ENCODE measurements around the gene BICDL1. TPM values are rescaled to one million over a fixed set of nuclear protein-coding genes. Genes with fewer than 3 reads are reported as not detected.

BICDL1 gene
- total and polyA plus RNA-seq, 2 donors from 2014 or later, result 60.5 to 101 TPM

GRCh38 chr12:120076651-120077050, 87.6 kb downstream of the BICDL1 start:
- H3K9me3 ChIP-seq (ENCODE audit: control insufficient read depth in 2 of 3, insufficient read depth in 1 of 3, low read length in 3 of 3), result no peaks in the 10 kb centered on the region
- peaks cover 0 to 34% (median 13%) of the 10 kb centered on the region in 3 donors for H3K36me3 ChIP-seq (ENCODE audit: control insufficient read depth in 2 of 3, insufficient read depth in 3 of 3, low read length in 3 of 3)
- H3K27ac ChIP-seq (ENCODE audit: low read depth in 2 of 2, low read length in 2 of 2), result no peak overlapping the region
- intact Hi-C loops (cut with DNase I), result no loop called here
- no peak overlapping the region for H3K4me3 ChIP-seq (ENCODE audit: low read length in 3 of 3)
- no peak for TF ChIP-seq CTCF (IDR thresholded peaks at IDR 0.05; ENCODE audit: borderline replicate concordance, extremely low read depth, insufficient read depth)
- DNase-seq, result no peak
- no peak for FAIRE-seq
- H3K4me1 ChIP-seq (ENCODE audit: control insufficient read depth in 2 of 3, insufficient read depth in 2 of 3, low read depth in 1 of 3, low read length in 3 of 3), result peaks cover 0 to 2% (median 0%) of the 10 kb centered on the region in 3 donors
- H3K9ac ChIP-seq (ENCODE audit: low read length in 3 of 3), result no peak overlapping the region
- H3K27me3 ChIP-seq (ENCODE audit: control insufficient read depth, insufficient read depth, low read length), result no peaks in the 10 kb centered on the region

- peaks cover 0 to 32% (median 9%) of the 10 kb centered on the region in 3 donors for H3K36me3 ChIP-seq (ENCODE audit: control insufficient read depth in 2 of 3, insufficient read depth in 3 of 3, low read length in 3 of 3)
- peaks cover 0 to 2% (median 0%) of the 10 kb centered on the region in 3 donors for H3K4me1 ChIP-seq (ENCODE audit: control insufficient read depth in 2 of 3, insufficient read depth in 2 of 3, low read depth in 1 of 3, low read length in 3 of 3)
- DNase-seq (no peak), FAIRE-seq (no peak)
- no peak overlapping the region for H3K27ac ChIP-seq (ENCODE audit: low read depth in 2 of 2, low read length in 2 of 2)
- H3K4me3 ChIP-seq (ENCODE audit: low read length in 3 of 3), result no peak overlapping the region
- no peak for TF ChIP-seq CTCF (IDR thresholded peaks at IDR 0.05; ENCODE audit: borderline replicate concordance, extremely low read depth, insufficient read depth)
- intact Hi-C loops (cut with DNase I), result no loop called here
- H3K9ac ChIP-seq (ENCODE audit: low read length in 3 of 3), result no peak overlapping the region
- H3K27me3 ChIP-seq (ENCODE audit: control insufficient read depth, insufficient read depth, low read length), result no peaks in the 10 kb centered on the region
- no peaks in the 10 kb centered on the region for H3K9me3 ChIP-seq (ENCODE audit: control insufficient read depth in 2 of 3, insufficient read depth in 1 of 3, low read length in 3 of 3)
These were observed 88.2 kb downstream of the BICDL1 start for GRCh38 chr12:120077260-120077659.

- intact Hi-C loops (cut with DNase I), result no loop called here
- FAIRE-seq (no peak), DNase-seq (no peak)
- H3K4me1 ChIP-seq (ENCODE audit: control insufficient read depth in 2 of 3, insufficient read depth in 2 of 3, low read depth in 1 of 3, low read length in 3 of 3), result peaks cover 0 to 2% (median 0%) of the 10 kb centered on the region in 3 donors
- H3K27me3 ChIP-seq (ENCODE audit: control insufficient read depth, insufficient read depth, low read length), result no peaks in the 10 kb centered on the region
- peaks cover 0 to 24% (median 3%) of the 10 kb centered on the region in 3 donors for H3K36me3 ChIP-seq (ENCODE audit: control insufficient read depth in 2 of 3, insufficient read depth in 3 of 3, low read length in 3 of 3)
- TF ChIP-seq CTCF (IDR thresholded peaks at IDR 0.05; ENCODE audit: borderline replicate concordance, extremely low read depth, insufficient read depth), result no peak
- no peak overlapping the region for H3K4me3 ChIP-seq (ENCODE audit: low read length in 3 of 3)
- H3K27ac ChIP-seq (ENCODE audit: low read depth in 2 of 2, low read length in 2 of 2), result no peak overlapping the region
- no peak overlapping the region for H3K9ac ChIP-seq (ENCODE audit: low read length in 3 of 3)
- no peaks in the 10 kb centered on the region for H3K9me3 ChIP-seq (ENCODE audit: control insufficient read depth in 2 of 3, insufficient read depth in 1 of 3, low read length in 3 of 3)
These were observed 89.8 kb downstream of the BICDL1 start for GRCh38 chr12:120078868-120079267.
